GM12874 (cell line): ENCODE measurements around the gene AZGP1.

Source experiments
- TF ChIP-seq, protein P1 (sequence below): IDR thresholded peaks from 2 replicates; pipeline ENCODE4 v1.5.1; 2011; ENCODE audit warnings: low read depth, mild to moderate bottlenecking, control low read depth, low read length, moderate library complexity; ENCODE audit not compliant: insufficient read depth

The AZGP1 gene

DNA sequence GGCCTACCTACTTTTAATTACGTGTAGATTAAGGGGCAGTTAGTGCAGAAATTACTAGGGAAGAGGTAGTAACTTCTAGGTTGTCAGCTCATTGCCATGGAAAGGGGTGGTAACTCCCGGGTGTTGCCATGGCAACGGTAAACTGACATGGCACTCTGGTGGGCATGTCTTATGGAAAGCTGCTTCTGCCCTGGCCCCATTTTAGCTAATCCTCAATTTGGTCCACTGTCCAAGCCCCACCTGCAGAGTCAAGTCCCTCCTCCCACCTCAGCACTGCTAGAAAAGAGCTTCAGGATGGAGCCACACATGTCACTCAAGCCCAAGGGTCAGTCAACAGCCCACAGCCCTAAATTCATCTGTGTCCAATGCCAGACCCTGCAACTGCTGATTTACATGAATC, 32.1 kb upstream of the AZGP1 start:
- TF ChIP-seq, protein P1, sequence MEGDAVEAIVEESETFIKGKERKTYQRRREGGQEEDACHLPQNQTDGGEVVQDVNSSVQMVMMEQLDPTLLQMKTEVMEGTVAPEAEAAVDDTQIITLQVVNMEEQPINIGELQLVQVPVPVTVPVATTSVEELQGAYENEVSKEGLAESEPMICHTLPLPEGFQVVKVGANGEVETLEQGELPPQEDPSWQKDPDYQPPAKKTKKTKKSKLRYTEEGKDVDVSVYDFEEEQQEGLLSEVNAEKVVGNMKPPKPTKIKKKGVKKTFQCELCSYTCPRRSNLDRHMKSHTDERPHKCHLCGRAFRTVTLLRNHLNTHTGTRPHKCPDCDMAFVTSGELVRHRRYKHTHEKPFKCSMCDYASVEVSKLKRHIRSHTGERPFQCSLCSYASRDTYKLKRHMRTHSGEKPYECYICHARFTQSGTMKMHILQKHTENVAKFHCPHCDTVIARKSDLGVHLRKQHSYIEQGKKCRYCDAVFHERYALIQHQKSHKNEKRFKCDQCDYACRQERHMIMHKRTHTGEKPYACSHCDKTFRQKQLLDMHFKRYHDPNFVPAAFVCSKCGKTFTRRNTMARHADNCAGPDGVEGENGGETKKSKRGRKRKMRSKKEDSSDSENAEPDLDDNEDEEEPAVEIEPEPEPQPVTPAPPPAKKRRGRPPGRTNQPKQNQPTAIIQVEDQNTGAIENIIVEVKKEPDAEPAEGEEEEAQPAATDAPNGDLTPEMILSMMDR, result no peak

DNA sequence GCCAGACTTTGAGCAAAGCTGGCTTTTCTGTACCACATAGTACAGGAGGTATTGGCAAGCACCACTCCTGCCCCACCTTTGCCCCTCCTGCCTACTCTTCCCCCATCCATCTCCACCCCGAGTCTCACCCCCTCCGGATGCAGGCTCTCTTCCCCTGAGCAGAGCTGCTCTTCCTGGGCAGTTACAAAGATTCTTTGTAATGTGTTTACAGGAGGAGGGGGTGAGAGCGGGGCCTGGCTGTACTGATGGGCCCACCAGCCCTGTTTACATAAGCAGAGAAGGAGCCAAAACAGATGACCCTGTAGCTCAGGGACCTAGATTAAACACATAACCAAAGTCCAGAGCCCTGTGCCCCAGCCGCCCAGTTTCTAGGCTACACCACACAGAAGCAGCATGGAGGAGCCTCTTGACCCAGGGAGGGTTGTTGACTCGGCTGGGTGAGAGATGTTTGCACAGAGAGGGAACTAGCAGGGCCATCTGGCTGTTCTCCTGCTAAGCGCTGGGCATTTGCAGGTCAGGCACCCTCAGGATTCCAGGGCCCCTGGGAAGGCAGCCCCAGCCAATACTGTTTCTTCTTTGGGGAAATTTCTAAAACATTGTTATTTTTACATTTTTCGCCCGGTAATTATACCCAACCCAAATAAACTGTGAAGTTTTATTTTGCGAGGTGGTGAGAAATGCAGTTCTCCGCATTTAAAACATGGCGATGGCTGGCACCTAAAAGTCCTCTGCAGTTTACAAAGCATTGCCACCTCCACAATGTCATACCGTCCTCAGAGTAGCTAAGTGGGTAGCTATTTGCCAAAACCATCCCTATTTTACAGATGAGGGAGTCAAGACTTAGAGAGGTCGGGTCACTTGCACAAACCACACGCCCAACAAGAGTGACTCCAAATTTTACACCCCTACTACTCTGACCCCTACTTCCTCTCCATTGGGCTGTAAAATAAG, 28.2 kb upstream of the AZGP1 start:
- TF ChIP-seq, protein P1, result no peak

DNA sequence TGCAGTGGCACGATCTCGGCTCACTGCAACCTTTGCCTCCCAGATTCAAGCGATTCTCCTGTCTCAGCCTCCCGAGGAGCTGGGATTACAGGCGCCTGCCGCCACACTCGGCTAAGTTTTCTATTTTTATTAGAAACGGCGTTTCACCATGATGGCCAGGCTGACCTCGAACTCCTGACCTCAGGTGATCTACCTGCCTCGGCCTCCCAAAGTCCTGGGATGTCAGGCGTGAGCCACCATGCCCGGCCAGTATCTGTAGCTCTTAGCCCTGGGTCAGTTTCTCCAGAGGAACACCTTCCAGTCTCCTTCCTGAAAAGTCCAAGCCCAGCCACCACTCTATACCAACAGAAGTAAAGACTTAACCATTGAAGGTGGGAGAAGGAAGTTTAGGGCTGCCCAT, 24.4 kb upstream of the AZGP1 start:
- TF ChIP-seq, protein P1, result no peak

DNA sequence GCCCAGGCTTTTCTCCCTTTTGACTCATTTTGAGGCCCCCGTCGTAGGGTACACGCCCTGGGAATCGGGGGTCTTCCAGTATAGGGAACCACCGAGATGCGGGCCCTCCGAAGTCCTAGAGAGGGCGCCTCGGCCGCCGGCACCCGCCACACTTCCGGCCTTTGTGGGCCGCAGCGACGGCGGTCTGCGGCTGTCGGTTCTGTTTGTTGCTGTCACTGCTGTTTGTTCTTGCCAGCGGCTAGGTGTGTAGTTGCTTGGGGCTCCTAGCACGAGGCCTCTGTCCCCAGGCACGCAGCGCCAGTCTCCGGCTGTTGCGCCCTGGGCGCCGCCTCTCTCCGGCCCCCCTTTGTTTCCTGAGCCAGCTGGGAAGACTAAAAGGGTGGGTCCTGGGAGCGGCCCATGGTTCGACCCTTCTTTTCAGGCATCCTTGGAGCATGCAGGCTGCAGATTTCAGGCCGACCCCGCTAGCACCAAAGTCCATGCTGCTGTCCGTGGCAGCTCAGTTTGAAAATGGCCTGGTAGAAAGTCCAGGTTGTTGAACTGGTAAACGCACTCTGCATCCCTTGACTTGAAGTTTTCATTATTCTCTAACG, 21.8 kb upstream of the AZGP1 start:
- TF ChIP-seq, protein P1, result peak; percentile 24

DNA sequence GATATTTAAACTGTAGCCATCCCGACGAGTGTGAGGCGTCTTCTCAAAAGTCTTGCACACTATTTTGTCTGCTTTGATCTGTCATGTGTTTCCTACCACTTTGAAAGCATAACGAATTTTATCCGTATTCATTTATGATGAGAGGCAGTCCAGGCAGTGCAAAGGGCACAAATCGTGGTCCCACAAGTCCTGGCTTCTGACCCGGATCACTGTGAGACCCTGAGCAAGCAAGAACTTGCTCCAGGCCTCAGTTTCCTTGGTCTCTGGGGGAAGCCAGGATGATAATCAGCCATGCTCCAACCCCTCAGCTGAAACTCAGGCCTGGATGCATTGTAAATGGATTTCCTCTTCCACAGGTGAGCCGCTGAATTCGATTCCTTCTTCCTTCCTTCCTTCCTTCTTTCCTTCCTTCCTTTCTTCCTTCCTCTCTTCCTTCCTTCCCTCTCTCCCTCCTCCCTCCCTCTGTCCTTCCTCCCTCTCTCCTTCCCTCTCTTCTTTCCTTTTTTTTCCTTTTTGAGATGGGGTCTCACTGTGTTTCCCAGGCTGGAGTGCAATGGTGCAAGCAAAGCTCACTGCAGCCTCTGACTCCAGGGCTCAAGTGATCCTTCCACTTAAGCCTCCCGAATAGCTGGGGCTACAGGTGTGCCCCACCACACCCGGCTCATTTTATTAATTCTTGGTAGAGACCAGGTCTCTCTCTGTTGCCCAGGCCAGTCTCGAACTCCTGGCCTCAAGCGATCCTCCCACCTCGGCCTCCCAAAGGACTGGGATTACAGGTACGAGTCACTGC, 21.1 kb upstream of the AZGP1 start:
- TF ChIP-seq, protein P1, result no peak

DNA sequence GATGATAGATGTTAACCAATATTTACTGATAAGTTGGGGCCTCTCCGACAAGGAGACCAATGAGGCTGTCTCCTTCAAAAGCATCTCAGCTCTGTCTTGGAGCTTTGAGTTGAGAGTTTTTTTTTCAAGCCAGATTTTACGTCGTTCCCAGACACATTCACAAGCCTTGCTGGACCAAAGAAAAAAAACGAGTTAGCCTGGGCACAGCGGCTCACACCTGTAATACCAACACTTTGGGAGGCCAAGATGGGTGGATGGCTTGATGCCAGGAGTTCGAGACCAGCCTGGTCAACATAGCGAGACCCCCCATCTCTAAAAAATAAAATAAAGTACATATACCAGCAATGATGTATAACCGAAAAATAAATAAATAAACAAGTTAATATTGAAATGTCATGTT, 19.0 kb upstream of the AZGP1 start:
- TF ChIP-seq, protein P1, result no peak
